Stimulated activated naive CD4-positive, alpha-beta T cell (primary cell): ENCODE data around the gene TNFRSF25.

Experiments
- DNase-seq, 6 experiments: peaks; one replicate each; lab custom pipeline; 2025; lab: John Stamatoyannopoulos, UW

Gene TNFRSF25

DNA sequence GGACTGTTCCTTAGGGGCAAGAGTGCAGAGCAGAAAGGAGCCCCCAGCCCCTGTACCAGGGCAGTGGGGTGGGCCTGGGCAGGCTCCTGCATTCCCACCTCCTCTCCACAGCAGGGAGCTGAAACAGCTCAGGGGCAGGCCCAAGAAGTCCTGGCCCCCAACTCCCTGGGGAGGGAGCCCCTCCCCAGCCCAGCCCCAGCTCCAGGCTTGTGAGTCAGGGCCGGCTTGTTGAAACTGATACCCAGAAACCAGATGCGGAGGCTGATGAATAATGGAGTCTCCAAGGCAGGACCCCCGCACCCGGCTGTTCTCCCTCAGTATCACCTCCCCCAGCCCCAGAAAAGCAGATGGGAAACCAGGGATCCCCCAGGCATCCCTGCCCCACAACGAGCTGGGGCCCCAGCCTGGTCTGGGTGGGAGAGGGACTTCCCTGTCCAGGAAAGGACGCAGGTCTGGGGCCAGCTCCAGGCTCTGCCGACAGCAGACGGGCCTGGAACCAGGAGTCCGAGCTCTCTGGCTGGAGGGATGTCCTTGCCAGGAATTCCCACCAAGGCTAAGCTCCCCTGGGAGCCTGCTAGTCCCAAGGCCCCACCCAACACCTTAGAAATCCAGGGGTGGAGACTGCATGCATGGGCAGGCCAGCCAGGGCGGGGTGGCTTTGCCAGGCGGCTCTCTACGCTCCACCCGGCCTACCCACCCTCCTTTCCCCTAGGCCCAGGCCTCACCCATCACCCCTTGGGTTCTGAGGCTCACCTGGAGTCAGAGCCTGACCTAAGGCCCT lies 22.8 kb upstream of the TNFRSF25 start:
- no peak for DNase-seq

DNA sequence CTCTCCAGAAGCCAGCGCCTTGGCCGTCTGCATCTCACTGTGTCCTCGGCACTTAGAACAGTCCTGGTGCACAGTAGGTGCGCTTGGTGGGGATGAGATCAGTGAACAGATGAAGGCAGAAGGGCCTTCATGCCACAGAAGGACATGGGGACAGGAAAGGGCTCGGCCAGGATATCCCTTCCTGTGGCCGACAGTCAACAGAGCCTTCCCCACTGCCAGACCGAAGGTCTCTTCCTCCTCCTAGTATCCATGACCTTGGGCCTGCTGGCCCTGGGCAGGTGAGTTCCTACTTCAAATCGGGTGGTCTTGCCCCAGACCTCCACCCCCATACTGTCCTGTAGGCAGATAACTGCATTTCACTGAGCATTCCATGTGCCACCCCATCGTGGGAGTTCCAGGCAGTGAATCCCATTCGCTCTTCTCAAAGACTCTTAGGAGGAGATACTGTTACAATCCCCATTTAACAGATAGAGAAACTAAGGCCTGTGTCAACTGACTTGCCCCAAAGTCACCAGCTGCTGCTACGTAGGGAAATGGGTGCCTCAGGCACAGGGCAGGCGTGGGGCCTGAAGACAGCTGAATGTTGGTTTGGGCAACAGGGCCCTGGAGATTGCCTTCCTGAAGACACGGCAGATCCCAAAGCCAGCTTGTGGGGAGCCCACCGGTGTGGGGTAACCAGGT lies 22.0 kb upstream of the TNFRSF25 start:
- DNase-seq = no peak

DNA sequence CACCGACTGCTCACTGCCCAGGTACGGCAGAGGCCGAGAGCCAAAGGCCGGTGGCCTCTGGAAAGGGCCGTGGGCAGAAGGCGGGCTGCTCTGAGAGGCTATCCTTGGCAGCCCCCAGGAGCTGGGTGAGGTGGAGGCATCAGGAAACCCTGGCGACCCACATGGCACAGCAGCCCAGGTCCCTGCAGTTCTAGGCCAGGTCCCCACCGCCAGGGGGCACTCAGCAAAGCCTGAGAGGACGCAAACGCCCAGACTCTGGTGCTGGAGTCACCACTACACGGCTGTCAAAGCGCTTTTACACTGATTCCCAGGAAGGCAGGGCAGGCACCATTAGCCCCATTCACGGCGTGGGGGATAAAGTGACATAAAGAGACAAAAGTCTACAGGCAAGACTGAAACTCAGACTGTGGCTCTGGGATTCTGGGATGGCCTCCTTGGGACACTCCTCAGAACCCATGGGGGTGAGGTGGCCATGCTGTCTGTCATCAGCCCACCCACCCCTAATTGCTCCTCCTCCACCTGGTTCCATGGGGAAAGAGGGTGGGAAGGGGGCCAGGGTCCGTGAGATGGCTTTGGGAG lies 20.5 kb upstream of the TNFRSF25 start:
- peak; percentile 60 to 90 (median 74) for DNase-seq

DNA sequence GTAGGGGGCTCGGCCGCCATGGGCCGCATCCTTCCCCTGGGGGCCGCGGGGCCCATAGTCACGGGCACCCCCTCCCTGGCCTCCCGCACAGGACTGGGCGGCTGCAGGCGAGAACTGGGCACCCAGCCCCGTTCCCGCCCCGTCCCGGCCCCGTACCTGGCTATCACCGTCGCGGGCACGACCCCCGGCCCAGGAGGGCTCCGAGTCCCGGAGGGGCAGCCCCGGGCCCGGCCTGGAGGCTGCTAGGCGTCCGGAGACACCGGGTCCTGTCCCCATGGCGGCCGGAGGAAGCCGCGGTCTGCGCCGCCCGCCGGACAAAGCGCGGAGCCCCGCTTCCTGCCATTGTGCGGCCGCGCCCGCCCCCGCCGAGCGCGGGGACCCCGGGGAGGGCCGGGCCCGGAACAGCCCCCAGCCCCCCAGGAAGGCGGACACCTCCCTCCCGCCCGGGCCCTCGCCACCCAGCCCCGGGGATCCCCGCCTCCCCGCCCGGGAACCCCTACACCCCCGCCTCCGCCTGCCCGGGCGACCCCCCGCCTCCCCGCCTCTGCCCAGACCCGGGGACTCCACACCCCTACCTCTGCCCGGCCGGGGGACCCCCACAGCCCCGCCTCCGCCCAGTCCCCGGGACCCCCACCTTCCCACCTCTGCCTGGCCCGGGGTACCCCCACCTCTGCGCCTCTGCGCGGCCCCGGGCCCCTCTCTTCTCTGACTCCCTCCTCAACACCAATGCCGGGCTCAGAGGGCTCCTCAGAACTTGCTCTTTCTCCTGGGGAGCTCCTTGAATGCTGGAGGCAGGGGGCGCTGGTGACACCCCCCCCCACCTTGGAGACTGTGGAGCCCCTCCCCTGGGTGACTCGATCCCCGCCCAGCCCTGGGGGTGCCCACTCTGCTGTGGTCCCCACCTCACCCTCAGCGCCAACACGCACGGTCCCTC lies 19.5 kb upstream of the TNFRSF25 start:
- DNase-seq = no peak

DNA sequence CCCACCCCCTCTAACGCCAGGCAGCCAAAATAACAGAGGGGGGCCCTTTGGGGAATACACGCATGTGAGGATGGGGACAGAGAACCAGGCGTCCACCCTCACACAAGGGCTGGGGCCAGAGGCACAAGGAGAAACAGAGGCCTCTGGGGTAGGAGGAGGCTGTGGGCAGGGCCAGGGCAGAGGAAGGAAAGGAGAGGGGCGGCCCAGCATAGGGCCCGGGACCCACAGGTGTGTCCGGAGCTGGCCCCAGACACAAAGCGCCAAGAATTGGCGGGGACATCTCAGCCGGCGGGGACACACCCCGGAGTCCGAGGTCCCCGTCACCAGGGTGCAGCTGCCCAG lies 18.8 kb upstream of the TNFRSF25 start:
- DNase-seq = no peak

DNA sequence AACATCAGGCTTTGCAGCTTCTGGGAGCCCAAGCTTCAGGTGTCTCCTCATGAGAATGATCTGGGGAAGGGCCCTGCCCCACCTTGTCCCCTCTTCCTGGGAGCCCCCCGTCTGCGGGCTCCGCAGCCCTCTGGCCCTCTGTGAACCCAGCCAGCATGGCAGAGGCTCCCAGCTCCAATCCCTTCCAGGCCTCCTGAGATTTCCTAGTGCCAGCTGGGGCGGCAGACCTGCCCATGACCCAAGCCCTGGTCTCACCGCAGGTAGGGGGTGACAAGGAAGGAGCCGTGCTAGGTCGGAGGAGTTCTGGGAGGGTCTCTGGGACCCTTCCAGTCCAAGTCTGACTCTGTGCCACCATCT lies 17.8 kb upstream of the TNFRSF25 start:
- no peak for DNase-seq

DNA sequence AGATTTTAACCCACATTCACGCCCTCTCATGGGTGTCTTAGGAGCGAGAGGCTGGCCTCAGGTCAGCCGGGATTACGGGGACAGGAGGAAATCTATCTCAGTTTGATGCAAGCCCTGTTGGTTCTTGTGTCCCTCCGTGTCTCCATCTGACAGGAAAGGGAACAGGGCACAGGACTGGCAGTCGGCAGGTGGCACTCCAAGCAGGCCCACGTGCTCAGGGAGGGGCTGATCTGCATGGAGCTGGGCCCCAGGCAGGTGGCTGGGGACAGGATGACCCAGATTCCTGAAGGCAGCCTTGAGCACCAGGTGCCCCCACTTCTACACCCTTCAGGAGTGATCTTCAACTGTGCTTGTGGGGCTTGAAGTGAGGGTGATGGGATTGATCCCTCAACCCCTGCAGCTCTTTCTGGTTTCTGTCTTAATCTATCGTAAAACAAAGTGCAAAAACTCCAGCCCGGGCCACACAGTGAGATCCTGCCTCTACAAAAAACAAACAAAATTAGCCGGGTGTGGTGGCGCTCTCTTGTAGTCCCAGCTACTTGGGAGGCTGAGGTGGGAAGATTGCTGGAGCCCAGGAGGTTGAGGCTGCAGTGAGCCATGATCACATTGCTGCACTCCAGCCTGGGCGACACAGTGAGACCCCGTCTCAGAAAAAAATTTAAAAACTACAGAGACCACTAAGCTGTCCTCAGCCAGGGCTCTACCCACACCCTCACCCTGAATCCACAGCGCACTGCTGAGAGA lies 17.2 kb upstream of the TNFRSF25 start:
- no peak for DNase-seq

DNA sequence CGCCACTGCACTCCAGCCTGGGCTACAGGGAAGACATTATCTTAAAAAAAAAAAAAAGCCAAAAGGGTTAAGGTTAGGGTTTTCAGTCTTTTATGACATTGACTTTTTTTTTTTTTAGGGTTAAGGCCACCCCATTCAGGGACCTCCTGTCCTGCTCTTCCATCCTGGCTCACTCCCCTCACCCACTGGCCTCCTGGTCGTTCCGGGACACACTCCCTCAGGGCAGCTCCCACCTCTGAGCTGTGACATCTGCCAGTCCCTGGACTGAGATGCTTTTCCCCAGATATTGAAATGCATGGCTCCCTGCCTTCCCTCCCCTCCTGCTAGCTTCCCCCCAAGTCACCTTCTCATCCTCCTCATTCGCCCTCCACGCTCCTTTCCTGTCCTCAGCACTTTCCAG lies 15.8 kb upstream of the TNFRSF25 start:
- DNase-seq = no peak

DNA sequence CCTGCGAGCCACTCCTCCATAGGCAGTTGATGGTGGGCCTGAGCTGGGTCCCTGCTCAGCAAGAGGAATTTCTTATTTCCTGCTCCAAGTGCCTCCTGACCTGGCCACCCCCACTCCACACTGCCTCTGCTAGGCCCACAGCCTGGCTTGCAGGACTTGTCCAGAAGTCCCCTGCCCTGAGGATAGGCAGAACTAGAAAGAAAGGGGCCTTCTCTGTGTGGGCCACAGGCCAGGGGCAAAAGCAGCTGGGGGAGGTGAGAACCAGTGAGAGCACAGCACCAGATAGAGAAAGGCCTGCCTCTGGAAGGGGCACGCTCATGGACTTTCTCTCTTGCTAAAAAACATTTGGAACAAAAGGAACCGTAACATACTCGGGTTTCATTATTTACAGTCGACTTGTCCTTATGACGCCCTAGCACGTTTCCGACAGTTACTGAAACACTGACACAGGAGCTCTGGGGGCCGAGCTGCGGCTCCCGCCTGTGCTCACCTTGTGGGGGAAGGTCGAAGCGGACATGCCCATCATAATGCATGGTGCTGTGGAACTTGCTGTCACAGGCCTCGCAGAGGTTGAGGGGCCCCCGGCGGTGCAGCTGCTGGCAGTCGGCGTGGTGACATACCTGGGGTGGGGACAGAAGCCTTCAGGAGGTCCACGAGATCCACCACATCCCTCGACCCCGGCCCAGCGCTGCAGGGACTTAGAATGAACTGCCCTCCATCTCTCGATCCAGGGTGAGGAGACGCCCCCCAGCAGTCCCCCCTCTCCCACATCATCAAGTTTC lies 11.3 kb upstream of the TNFRSF25 start:
- DNase-seq = no peak

DNA sequence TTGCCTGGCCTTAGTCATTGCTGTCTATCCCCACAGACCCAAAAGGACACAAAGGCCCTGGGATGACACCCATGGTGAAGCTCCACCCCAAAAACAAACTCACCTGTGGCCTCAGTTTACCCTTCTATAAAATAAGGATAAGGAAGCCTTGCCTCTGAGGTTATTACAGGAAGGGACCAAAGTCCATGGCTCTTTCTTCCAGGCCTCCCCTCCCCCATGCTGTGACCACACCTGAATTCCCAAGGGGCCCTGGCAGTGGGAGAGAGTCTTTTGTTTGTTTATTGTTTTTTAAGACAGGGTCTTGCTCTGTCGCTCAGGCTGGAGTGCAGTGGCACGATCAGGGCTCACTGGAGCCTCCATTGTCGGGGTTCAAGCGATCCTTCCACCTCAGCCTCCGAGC lies 10.5 kb upstream of the TNFRSF25 start:
- DNase-seq = no peak

DNA sequence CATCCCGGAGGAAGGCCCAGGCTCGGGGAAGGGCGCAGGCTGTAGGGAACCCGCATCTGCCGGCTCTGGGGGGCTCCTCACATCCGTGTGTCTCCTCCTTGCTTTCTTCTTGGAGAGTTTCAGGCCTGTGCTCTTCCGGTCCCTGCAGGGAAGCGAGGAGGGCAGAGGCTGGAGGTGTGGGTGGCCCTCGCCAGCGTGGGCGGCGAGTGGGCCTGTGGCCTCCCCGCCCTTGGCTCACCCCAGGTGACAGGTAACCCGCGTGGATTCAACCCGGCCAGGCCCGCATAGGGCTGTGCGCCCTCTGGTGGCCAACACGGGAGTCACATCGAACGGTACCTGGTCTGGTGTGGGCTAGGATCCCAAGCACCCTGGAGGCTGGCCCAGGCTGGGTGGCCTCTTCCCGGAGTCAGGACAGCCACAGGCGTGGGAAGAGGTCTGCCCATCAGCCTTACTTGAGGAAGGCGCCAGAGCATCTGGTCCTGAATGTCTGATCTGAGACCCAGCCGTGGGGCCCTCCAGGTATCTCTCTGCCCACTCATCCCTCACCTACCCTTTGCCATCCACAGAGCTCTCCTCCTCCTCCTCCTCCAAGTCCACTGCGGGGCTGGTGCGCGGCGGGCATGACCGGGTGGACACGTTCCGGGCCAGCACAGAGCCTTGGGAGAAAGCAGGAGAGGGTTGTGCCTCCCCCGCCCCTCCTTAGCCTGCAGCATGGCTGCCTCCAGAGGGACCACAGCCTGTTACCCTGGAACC lies 9.6 kb upstream of the TNFRSF25 start:
- peak; percentile 61 to 86 (median 73) for DNase-seq

DNA sequence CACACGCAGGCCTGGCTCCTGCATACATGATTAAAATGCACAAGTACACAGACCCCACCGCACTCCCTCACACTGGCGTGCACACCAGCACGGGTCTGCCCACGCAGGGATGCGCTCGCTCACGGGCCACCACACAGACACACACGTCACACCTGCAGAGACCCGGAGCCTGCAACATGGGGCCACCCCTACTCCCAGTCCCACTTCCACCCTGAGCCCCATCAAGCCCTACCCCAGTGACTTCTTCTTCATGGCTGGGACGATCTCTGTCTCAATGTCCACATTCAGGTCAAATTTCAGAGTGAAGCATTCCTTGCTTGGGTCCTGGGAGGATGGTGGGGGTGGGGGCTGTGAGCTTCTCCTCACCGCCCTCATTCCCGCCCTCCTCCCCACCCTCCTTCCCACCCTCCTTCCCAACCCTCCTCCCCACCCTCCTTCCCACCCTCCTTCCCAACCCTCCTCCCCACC lies 8.9 kb upstream of the TNFRSF25 start:
- DNase-seq = no peak

DNA sequence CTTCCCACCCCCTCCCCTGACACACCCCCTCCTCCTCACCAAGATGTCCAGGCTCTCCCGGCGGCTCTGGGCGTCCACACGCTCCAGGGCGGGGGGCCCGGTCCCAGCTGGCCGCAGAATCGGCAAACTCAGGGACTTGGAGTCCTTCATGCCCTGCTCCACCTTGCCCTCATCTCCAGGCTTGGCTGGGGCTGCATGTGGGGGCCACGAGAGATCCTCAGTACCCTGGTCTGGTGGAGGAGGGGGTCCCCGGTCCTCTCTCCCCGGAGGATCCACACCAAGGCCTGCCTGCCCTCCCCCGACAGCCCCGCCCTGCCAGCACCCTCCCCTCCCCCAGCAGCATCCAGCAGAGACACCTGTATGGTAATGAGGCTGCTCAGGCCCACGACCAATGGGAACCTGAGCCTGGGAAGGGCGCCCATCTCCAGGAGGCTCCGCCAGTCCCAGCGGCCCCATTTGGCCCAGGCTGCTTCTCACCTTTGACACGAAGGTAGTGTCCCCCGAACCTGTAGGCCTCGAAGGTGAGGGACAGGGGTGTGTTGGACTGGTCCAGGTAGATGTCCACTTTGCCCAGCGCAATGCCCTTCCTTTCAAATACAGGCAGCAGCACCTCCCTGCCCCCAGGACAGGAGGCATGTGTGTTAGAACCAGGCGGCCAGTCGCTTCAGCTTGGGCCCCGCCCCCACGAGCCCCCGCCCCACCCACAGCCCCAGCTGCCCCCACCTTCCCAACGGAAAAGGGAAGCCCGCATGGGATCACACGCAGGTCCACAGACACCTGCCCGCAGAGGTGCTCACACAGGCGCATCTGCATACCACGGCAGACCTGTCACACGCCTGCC lies 8.2 kb upstream of the TNFRSF25 start:
- DNase-seq = no peak

DNA sequence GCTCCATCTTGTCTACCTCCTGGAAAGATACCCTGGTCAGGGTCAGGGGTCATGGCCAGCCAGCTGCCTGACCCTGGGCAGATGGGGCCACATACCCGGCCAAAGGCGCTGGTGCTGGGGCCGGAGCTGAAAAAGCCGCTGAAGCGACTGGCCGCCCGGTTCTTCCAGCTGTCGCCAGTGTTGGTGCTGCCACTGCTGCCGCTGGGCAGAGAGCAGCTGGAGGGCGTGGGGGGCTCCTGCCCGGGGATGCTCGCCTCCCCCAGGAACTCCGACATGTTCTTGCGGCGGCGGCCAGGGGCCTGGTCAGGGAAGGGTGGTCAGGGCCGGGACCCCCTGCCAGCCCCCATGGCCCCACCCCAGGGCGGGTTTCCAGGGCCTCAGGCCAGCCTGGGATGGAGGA lies 7.2 kb upstream of the TNFRSF25 start:
- DNase-seq = no peak

DNA sequence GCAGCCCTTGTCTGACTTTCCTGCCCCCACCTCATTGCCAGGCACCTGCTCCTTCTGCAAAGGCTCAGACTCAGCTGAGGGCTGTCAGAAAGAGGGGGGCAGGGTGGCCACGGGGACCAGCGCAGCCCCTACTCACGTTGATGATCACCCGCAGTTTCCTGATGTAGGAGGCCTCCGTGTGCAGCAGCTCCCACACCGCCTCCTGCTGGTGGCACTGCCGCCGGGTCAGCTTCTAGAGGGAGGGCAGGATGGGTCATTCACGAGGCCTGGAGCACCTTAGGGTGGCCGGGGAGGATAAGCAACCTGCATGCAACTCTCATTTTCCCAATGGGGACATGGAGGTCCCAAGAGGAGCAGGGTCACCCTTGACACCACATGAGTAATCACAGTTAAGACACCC lies 6.4 kb upstream of the TNFRSF25 start:
- DNase-seq = no peak

DNA sequence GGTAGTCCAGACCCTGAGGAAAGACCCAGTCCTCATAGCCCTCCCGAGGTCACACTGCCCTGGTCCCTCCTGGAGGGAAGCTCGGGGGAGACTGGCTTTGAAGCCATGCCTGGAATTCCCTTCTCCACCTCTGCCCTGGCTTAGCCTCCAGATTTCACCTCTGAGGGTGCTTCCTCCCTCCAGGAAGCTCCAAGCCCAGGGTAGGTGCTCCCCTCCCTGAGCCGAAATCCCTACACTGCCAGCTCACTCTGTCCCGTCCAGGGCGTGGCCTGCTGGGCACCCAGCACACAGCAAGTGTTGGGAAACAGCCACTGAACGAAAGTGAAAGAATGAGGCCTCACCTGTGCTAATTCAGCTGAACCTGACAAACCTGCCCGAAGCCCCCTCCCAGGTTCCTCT lies 6.0 kb upstream of the TNFRSF25 start:
- DNase-seq = no peak

DNA sequence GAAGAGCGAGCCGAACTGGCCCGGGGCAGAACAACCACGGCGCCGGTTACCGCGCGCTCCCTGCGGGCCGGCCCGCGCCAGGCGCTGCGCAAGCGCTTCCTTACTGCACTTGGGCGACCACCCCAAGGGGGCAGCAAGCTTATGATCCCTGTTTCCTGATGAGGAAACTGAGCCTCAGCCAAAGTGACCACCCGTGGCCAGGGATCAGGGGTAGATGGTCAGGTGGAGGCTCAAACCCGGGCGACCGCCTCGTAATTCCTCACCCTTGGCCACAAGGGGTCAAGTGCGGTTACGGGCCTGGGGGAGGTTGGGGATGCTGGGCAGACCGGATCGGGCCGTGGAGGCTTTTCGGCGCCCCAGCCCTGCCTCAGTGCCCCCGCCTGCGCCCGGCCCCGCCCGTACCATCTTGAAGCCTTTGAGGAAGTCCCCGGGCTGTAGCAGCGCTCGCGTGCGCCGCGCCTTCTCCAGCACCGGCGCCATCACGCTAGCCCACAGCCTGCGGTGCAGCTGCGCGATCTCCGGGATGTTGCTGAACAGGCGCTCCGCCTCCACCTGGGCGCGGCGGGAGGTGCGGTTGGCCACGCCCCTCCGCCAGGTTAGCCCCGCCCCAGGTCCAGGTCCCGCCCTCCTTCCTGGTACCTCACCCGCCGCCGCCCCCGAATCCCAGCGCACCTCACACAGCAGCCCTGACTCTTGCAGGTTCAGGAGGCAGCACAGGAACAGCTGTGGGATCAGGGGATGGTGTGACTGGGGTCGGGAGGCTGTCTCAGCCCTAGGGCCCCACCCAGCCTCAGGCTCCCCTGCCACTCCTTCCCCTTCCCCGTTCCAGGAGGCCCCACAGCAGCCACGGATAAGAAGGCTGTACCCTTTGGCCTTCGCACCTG lies 5.4 kb upstream of the TNFRSF25 start:
- DNase-seq = peak in 1 of 6 experiments; percentile 25
